ENCODE measurements around the gene NDUFV3.

GRCh38 chr21:42918291-42918690, 25.2 kb downstream of the NDUFV3 start:
- no peak for TF ChIP-seq TAF1 (IDR thresholded peaks at IDR 0.05; ENCODE audit: borderline replicate concordance, low read depth, low read length)
- no peak for TF ChIP-seq CTCF (IDR thresholded peaks at IDR 0.05)
- TF ChIP-seq YY1 (IDR thresholded peaks at IDR 0.05; ENCODE audit: low read depth), result no peak
- no peak for TF ChIP-seq EP300 (IDR thresholded peaks at IDR 0.05; ENCODE audit: borderline replicate concordance in 1 of 2, low read depth in 1 of 2, low read length in 1 of 2)
- no peak for TF ChIP-seq ZBTB33 (IDR thresholded peaks at IDR 0.05; ENCODE audit: borderline replicate concordance, low read depth)
- TF ChIP-seq MXI1 (IDR thresholded peaks at IDR 0.05; ENCODE audit: low read depth, low read length), result no peak
- TF ChIP-seq RXRA (IDR thresholded peaks at IDR 0.05; ENCODE audit: borderline replicate concordance, low read depth), result no peak
- TF ChIP-seq NRF1 (IDR thresholded peaks at IDR 0.05; ENCODE audit: low read depth, low read length), result no peak
- no peak for TF ChIP-seq CHD2 (IDR thresholded peaks at IDR 0.05; ENCODE audit: low read length, partially characterized antibody)

Measured in SK-N-SH (cell line).